Iris pigment epithelial cell (primary cell): ENCODE data around the gene PODNL1.
A peak's percentile ranks its signal among the peaks of the same experiment; 100 is the strongest.

Experiments
- DNase-seq: peaks from one replicate; pipeline ENCODE4 v3.0.0-alpha.2; 2011; ENCODE audit warnings: low read depth

Gene PODNL1

DNA sequence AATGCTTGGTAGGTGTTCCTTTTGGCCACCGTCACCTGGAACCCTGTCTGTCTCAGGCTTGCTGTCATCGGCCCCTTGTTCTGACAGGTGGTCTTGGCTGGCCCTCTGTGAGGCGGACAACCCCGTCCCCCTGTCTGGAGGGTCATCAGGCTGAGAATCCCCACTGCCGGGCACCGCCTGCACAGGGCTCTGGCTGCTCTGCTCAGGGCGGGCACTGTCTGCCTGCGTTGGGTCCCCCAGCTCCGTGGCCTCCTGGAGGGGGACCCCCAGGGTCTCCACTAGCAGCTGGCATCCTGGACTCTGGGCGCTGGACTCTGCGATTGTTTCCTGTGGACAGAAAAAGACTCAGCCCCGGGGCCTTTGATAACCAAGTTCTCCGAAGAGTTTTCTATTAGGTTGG lies 48.1 kb downstream of the PODNL1 start:
- DNase-seq, result no peak

DNA sequence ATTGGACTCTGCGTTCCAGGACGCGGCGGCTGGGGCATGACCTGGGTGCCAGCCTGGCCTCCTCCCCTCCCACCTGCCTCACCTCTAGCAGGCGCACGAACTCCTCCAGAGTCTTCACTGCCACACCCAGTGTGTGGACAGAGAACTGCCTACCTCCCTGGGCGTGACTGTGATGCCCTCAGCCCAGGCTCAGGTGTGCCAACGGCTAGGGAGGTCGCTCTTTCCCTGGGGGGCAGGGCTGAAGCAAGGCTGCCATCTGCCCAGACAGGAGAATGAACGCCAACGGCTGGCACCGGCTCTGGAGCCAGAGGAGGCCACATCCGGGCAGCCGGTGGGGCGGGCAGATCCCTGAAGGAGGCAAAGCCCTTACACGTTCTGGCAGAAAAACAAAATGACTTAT lies 49.9 kb downstream of the PODNL1 start:
- no peak for DNase-seq

DNA sequence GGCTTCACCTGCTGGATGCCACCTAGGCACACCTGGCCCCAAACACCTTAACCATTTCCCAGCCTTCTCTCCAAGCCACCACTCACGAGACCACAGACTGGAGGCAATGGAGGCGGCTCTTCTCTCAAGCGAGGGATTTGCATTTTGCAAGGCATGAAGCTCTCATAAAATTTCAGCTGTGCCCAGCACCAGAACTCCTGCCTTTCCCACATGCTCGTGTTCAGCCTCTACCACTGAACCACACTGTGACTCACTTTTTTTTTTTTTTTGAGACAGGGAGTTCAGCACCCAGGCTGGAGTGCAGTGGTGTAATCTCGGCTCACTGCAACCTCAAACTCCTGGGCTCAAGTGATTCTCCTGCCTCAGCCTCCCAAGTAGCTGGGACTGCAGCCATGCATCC lies 50.7 kb downstream of the PODNL1 start:
- peak; percentile 35 for DNase-seq

DNA sequence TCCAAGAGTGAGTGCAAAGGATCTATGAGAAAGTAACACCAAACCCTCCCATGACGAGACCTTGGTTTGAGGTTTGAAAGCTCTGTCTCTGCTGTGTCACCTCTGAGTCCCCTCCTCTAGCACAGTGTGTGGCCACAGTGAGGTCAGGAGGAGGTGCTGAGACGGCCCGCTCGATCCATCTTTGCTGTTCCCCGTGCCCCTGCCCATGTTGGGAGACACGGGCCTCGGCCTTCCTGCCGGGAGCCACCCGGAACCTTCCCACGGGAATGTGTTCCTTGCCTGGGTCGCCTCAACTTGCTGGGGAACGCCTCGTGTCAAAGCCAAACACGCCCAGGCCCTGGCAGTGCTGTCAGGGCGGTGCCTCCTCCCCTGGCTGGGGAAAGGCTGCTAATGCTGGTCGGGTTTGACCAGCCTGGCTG lies 51.2 kb downstream of the PODNL1 start:
- DNase-seq, result no peak

DNA sequence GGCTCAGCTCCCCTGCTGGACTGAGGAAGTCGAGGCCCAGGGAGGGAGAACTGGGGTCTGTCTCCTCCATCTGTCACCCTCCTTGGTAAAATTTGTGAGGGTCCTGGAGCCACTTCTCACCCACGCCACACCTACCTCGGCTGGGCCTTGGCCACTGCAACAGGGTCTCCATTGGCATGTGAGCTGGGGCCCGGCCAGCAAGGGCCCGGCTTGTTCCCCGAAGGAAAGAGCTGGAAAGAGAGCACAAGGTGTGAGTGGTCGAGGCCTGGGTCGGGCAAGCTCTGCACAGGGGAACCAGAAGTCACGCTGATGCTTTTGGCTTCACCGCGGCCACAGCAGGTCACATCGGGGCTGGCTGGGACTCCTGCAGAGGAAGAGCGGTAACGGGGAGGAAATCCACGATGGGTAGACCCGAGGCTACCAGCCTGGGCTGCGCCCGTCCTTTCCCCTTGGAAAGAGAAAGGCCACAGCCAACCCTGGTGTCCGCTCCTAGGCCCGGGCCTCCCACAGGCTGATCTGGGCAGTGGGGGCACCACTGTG lies 52.3 kb downstream of the PODNL1 start:
- DNase-seq, result no peak

DNA sequence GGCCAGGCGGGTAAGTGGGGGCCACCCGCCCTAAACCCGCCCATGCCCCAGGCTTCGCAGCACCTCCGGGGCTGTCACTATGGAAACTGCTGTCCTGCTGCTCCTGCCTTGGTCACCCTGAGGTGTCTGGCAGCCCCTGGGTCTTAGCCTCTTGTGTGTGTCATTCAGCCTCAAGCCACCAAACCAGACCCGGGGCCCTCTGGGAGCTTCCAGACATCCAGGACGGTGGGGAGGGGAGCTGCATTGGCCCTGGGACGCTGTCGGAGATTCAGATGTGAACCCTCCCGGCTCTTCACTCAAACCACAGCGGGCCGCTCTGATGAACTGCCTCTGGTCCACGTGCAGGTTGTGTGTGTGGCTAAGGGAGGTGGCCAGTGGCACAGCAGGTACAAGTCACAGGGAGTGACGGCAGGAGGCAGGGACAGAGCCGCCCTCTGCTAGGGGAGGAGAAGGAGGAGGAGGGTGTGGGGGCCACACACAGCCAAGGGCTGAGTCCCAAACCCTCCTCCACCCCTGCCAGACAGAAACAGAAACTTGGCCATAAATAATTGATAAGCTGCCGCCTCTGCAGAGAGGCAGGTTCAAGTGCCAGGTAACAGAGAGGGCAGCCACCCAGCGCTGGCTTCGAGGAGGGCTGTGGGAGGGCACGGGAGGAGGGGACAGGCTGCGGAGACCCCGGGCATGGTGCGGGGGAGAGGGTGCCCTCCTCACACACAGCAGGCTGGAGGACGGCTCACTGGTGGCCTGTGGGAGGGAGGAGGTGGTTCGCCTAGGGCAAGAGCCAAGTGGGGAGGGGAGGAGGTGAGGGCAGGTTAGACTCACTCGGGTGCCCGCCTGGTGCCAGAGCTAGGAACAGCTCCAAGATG lies 53.3 kb downstream of the PODNL1 start:
- no peak for DNase-seq

DNA sequence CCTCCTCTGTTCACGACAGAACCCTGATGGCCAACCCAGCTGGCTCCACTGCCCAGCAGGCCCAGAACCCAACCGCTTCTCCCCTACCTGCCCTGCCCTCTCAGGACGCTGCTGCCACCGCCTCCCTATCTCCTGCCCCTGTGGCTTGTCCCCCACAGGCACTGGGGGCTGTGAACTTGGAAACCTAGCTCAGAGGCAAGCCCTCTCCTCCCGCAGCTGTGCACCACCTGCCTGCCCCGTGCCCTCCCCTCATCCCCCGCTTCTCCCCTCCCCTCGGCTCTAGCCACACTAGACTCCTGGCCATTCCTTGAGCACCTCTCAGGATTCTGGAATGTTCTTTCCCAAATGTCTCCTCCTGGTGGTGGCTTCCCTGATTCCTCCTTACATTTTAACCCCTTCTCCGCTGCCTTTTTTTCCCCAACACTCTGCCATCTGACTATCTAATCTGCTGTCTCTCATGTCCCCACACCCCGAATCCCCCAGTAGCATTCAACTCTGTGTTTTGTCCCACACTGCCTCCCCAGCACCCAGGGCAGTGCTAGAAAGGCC lies 54.6 kb downstream of the PODNL1 start:
- no peak for DNase-seq

DNA sequence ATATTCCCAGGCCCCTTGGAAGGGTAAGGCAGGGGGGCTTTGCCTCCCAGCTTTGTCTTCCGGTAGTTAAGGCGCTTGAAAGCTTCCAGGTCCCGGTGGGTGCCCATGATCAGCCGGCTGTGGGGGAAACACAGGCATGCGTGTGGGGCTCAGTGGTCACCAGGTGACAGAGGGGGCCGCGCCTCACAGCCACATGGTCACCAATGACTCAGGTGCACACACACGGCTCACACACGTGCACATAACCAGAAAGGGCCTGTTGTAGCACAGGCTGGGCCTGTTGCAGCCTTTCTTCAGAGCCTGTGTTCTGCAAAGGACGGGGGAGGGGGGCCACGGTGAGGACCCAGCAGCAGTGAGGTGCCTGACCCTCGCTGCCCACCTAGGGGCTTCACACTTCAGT lies 55.4 kb downstream of the PODNL1 start:
- no peak for DNase-seq

DNA sequence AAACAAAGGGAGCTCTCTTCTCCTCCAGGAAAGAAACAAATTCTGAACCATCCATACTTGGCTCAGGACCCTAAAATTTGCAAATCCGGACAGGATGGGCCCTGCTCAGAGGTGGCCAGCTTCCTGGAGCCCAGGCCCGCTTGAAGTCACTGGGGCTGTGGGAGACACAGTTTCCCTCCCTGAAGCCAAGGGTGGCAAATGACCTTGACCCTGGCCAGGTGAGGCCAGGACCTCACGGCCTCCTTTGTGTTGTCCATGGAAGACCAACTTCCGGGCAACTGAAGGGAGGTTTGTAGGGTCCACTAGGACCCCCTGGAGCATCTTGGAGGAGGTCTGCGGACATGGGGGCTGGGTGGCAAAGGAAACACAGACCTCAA lies 55.8 kb downstream of the PODNL1 start:
- DNase-seq, result no peak

DNA sequence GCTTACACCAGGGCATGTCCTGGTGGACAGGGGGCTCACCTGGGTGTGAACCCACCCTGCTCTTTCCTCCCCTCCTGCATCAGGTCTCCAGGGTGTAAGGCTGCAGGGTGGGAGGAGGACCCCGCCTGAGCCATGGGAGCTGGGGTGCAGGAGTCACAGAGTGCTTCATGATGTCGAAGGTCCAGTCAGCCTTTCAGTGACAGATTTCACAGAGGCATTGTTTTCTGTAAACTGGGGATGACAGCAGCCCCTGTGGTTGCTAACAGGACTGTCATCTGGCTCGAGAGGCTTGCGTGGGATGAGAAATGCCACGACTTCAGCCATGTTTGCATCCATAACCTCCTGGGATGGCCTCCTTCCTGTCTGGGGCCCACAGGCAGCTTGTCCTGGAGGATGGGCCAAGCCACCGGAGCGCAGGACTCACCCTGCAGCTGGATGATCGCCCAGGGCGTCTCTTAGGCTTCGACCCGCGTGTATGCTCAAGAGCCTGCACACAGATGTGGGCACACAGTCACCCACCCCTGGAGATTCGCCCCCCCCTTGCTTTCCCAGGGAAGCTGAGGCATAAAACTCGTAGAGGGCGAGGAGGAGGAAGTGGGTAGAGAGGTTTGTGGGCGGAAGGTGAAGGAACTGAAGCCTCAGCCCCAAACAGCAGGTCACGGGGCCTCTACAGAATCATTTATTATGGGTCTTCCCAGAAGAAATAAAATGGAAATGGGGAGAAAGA lies 56.4 kb downstream of the PODNL1 start:
- no peak for DNase-seq

DNA sequence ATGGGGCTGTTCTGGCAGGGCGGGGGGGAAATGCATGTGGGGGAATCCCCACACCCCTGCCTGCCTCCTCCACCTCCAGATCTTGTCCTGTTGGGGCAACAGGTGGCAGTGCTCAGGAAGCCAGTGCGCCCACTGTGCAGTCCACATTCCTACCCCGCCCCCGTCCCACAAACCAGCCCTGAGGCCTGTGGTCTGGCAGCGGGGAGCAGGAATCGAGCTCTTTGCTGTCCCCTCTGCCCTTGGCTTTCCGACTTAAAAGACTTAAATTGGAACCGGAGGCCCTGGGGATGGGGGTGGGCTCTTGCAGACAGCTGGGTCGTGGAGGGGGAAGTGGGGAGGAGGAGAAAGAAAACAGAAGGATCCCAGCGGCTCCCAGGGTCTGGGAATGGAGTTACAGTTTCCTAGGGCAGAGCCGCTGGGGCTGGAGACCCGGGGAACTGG lies 56.9 kb downstream of the PODNL1 start:
- DNase-seq, result no peak
